GM23248 (cell line): ENCODE results near the gene XRRA1. TPM values are rescaled to one million over a fixed set of nuclear protein-coding genes. Genes with fewer than 3 reads are reported as not detected.

Experiments used
- DNase-seq: peaks from one replicate; pipeline ENCODE4 v3.0.0-alpha.2; 2015
- H2AFZ ChIP-seq: fragments of 200-600 bp; sonication (generic); 2 replicates; pipeline ENCODE4 v1.6.1; 2016; ENCODE audit warnings: antibody characterized with exemption
- H3F3A ChIP-seq: fragments of 200-600 bp; sonication (generic); 2 replicates; pipeline ENCODE4 v1.6.1; 2016; ENCODE audit warnings: mild to moderate bottlenecking, antibody characterized with exemption, mixed run types; ENCODE audit not compliant: insufficient read depth
- H3K27ac ChIP-seq: fragments of 200-600 bp; sonication (generic); 2 replicates; pipeline ENCODE4 v1.5.1; 2016; ENCODE audit warnings: mild to moderate bottlenecking
- H3K27me3 ChIP-seq: fragments of 200-600 bp; sonication (generic); replicated peaks from 2 replicates; pipeline ENCODE4 v1.6.1; 2016; ENCODE audit warnings: mild to moderate bottlenecking; ENCODE audit not compliant: insufficient read depth
- H3K36me3 ChIP-seq: fragments of 200-600 bp; sonication (generic); 2 replicates; pipeline ENCODE4 v1.6.1; 2016; ENCODE audit warnings: low read depth, mild to moderate bottlenecking
- H3K4me1 ChIP-seq: fragments of 200-600 bp; sonication (generic); 2 replicates; pipeline ENCODE4 v1.6.1; 2016; ENCODE audit warnings: mild to moderate bottlenecking; ENCODE audit not compliant: insufficient read depth
- H3K4me2 ChIP-seq: fragments of 200-600 bp; sonication (generic); one replicate; pipeline ENCODE4 v1.6.1; 2016; ENCODE audit warnings: mild to moderate bottlenecking; ENCODE audit not compliant: unreplicated experiment
- H3K4me3 ChIP-seq: fragments of 200-600 bp; sonication (generic); 2 replicates; pipeline ENCODE4 v1.5.1; 2016; ENCODE audit warnings: mild to moderate bottlenecking
- H3K79me2 ChIP-seq: fragments of 200-600 bp; sonication (generic); 2 replicates; pipeline ENCODE4 v1.6.1; 2016; ENCODE audit warnings: mild to moderate bottlenecking; ENCODE audit not compliant: insufficient read depth
- H3K9ac ChIP-seq: fragments of 200-600 bp; sonication (generic); 2 replicates; pipeline ENCODE4 v1.6.1; 2016; ENCODE audit warnings: mild to moderate bottlenecking
- H3K9me2 ChIP-seq: fragments of 200-600 bp; sonication (generic); 2 replicates; pipeline ENCODE4 v1.6.1; 2016; ENCODE audit warnings: mixed run types, mild to moderate bottlenecking, moderate library complexity; ENCODE audit not compliant: insufficient read depth
- H3K9me3 ChIP-seq: fragments of 200-600 bp; sonication (generic); one replicate; pipeline ENCODE4 v1.6.1; 2017; ENCODE audit warnings: low read depth
- H4K20me1 ChIP-seq: fragments of 200-600 bp; sonication (generic); 2 replicates; pipeline ENCODE4 v1.6.0; 2016; ENCODE audit not compliant: insufficient read depth
- EZH2 ChIP-seq: fragments of 200-600 bp; sonication (generic); IDR thresholded peaks from 2 replicates; pipeline ENCODE4 v1.6.1; 2018; ENCODE audit warnings: antibody characterized with exemption, mild to moderate bottlenecking; ENCODE audit not compliant: insufficient read depth, poor library complexity, severe bottlenecking
- EZH2phosphoT487 ChIP-seq: fragments of 200-600 bp; sonication (generic); IDR thresholded peaks from 2 replicates; pipeline ENCODE4 v1.6.1; 2018; ENCODE audit warnings: antibody characterized with exemption, moderate library complexity, mild to moderate bottlenecking, low read depth; ENCODE audit not compliant: insufficient read depth
- WGBS, 2 experiments: methylation state at CpG; one replicate each; pipeline ENCODE4 v1.1.6; 2015 to 2017; ENCODE audit warnings: low lambda C conversion rate in 2 of 2, low coverage in 1 of 2; ENCODE audit errors: missing lambda C conversion rate in 2 of 2; 5-methylcytosine and 5-hydroxymethylcytosine counted together
- in situ Hi-C: fragments of 300-500 bp; cut with MboI; formaldehyde crosslinking; loops from 2 replicates; pipeline ENCODE4 v1.15.0; 2020
- polyA plus RNA-seq: library from polyadenylated mRNA; unstranded; fragments of >200 nt; fragmentation: Nextera tagmentation; extraction: Ambion mirVana; gene quantifications from 2 replicates; pipeline ENCODE4 v1.2.1, GENCODE V29; 2016
- total RNA-seq: library from RNA; depleted of rRNA; stranded (reverse); fragments of >200 nt; shearing (Covaris generic); gene quantifications from 2 replicates; pipeline ENCODE4 v1.2.3, GENCODE V29; 2014

XRRA1 gene
- total and polyA plus RNA-seq, 2 experiments from 2014 or later: 3.2 to 7.0 TPM

DNA sequence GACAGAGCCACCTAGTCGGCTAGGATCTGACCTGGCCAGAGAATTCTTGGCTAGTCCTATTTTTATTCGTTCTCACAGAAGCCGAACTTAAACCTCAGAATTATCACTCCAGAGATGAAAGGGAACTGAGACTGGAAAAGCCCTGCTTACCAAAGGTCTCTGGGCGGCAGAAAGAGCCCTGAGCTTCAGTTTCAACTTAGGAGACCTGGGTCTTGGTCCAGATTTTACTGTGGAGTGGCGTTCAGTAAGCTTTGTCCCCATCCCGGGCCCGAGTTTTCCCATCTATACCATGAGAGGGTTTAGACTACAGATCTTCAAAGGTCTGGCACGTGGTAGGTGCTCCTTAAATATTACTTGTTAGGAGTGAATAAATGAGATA lies 40.4 kb upstream of the XRRA1 start:
- H4K20me1 ChIP-seq: no peaks in the 10 kb centered on the region
- TF ChIP-seq EZH2 (no peak), EZH2phosphoT487 (no peak)
- in situ Hi-C loops: no loop called here
- no peaks in the 10 kb centered on the region for H3K27me3 ChIP-seq
- peak overlapping the region; percentile 50 for H3K27ac ChIP-seq
- H3K4me3 ChIP-seq: peak overlapping the region; percentile 100
- WGBS, 2 experiments: 15 to 16% methylated on average over 8 of the region's 8 CpGs
- peaks cover 27% of the 10 kb centered on the region for H3F3A ChIP-seq
- H3K4me1 ChIP-seq: peaks cover 7% of the 10 kb centered on the region; the same call in 1 of the 2 replicates
- H3K9me2 ChIP-seq: no peaks in the 10 kb centered on the region
- peak overlapping the region; percentile 91 for H3K9ac ChIP-seq
- peak overlapping the region; percentile 94 for H3K4me2 ChIP-seq
- no peaks in the 10 kb centered on the region for H3K36me3 ChIP-seq
- H2AFZ ChIP-seq: peak overlapping the region; percentile 99
- H3K9me3 ChIP-seq: no peaks in the 10 kb centered on the region
- H3K79me2 ChIP-seq: no peaks in the 10 kb centered on the region; the same call in 1 of the 2 replicates
- DNase-seq: no peak

DNA sequence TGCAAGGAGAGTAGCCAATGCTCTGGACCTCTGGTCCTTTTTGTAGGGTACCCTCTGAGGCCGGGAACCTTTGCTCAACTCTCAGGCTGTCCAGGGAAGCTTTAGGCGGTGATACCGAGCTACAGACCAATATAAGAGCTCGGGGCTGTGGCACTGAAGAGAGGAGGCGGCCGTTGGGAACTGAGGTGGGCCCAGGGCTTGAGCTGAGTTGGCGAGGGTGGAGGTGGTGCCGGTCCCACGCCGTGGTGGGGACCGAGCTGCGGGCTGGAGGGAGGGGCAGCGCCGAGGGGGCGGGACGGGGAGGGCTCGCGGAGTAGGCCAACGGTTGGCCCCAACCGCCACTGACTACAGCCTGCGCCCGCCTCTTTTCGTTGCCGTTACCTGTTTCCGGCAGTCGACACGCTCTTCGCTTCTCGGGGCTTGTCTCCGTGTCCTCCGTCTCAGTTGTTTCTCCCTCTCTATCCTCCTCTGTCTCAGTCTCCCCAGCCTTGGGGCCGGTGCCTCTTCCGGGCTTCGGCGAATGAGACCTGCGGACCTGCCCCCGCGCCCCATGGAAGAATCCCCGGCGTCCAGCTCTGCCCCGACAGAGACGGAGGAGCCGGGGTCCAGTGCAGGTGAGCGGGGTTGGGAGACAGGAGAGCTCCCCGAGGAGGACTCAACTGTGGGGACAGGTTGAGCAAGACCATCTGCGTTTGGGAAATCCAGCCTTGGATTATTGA lies 39.8 kb upstream of the XRRA1 start, which contains the start of gene NEU3:
Gene NEU3, plus strand, starts transcription at position 393 of the 719 bp plus-strand sequence. Its CDS starts 128 bp downstream, at position 521.
- Histone ChIP-seq H3K9me2 (no peaks in the 10 kb centered on the region), H2AFZ (peak within 1 kb of the TSS; percentile 99), H3K4me3 (peak within 1 kb of the TSS; percentile 100), H3K27me3 (no peaks in the 10 kb centered on the region), H3K9me3 (no peaks in the 10 kb centered on the region), H3K79me2 (no peaks in the 10 kb centered on the region; the same call in 1 of the 2 replicates), H3K36me3 (no peaks in the 10 kb centered on the region), H3K9ac (peak within 1 kb of the TSS; percentile 91), H3K4me1 (peaks cover 7% of the 10 kb centered on the region; the same call in 1 of the 2 replicates), H3F3A (peaks cover 32% of the 10 kb centered on the region), H4K20me1 (no peaks in the 10 kb centered on the region), H3K27ac (peak within 1 kb of the TSS; percentile 50), H3K4me2 (peak within 1 kb of the TSS; percentile 94)
- WGBS, 2 experiments: 1 to 5% methylated on average over 26 to 45 of the region's 46 CpGs
- in situ Hi-C loops: no loop called here
- DNase-seq: peak; percentile 84
- TF ChIP-seq EZH2phosphoT487 (no peak), EZH2 (no peak)

DNA sequence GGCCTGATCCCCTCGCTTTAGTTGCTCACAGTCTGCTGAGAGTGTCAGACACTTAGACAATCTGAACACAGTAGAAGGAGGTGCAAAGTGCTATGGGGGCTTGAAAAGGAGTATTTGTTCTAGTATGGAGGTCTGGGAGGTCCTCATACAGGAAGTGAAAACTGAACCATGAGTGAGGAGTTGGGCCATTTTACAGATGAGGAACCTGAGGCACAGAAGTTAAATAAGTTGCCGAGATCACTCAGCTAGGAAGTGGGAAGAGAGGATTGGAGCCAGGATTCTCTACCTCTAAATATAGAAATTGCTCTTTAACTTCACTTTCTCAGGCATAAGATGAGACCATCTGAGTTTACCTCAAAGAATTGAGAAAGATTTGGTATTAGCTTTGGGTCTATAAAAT lies 35.8 kb upstream of the XRRA1 start:
- Histone ChIP-seq H3K27ac (no peak overlapping the region), H3K79me2 (no peaks in the 10 kb centered on the region), H3K9me3 (no peaks in the 10 kb centered on the region), H3K27me3 (no peaks in the 10 kb centered on the region), H4K20me1 (no peaks in the 10 kb centered on the region), H3K4me1 (peaks cover 6% of the 10 kb centered on the region; the same call in 1 of the 2 replicates), H3K36me3 (0 out of 2 replicates have a peak, but pooled peaks cover 2% of the 10 kb centered on the region), H2AFZ (no peak overlapping the region), H3K4me2 (no peak overlapping the region), H3K9ac (no peak overlapping the region), H3K4me3 (no peak overlapping the region), H3K9me2 (no peaks in the 10 kb centered on the region), H3F3A (peaks cover 33% of the 10 kb centered on the region)
- in situ Hi-C loops: no loop called here
- no peak for TF ChIP-seq EZH2phosphoT487
- TF ChIP-seq EZH2: no peak
- DNase-seq: no peak
- 57% methylated on average over 2 of the region's 2 CpGs for WGBS, 2 experiments

DNA sequence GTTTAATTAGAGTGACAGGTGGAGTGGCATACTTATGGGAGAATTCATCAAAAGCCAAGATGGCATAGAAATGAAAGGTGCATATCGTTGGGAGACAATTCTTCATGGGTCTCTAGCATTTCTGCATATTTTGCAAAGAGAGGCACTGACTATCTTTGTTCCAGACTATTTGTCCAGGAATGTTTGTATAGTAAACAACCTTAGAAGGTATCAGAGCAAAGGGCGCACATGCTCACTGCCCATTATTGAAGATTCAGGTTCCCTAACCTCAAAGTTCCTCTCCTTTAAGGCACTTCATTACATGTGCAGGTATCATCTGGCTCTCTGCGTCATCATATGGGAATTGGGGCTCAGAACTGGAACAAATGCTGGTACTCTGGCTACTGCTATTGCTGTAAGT lies 35.2 kb upstream of the XRRA1 start:
- TF ChIP-seq EZH2 (no peak), EZH2phosphoT487 (no peak)
- no peaks in the 10 kb centered on the region for H3K9me2 ChIP-seq
- no peaks in the 10 kb centered on the region for H3K4me1 ChIP-seq
- H3K4me2 ChIP-seq: no peak overlapping the region
- 0 out of 2 replicates have a peak, but pooled peaks cover 7% of the 10 kb centered on the region for H3K36me3 ChIP-seq
- no peak overlapping the region for H3K4me3 ChIP-seq
- in situ Hi-C loops: no loop called here
- no peaks in the 10 kb centered on the region for H4K20me1 ChIP-seq
- no peak for DNase-seq
- H3F3A ChIP-seq: peaks cover 30% of the 10 kb centered on the region
- H3K27me3 ChIP-seq: no peaks in the 10 kb centered on the region
- no peak overlapping the region for H2AFZ ChIP-seq
- 79 to 82% methylated on average over 3 of the region's 3 CpGs for WGBS, 2 experiments
- H3K27ac ChIP-seq: no peak overlapping the region
- H3K79me2 ChIP-seq: no peaks in the 10 kb centered on the region
- H3K9me3 ChIP-seq: no peaks in the 10 kb centered on the region
- H3K9ac ChIP-seq: no peak overlapping the region
